SH-SY5Y (cell line): ENCODE data around the gene TYMS.

Experiments
- GATA2 ChIP-seq: IDR thresholded peaks from 2 replicates; pipeline ENCODE4 v1.6.1; 2011; ENCODE audit warnings: mild to moderate bottlenecking, low read depth, low read length
- GATA3 ChIP-seq: IDR thresholded peaks from 2 replicates; pipeline ENCODE4 v1.6.1; 2011; ENCODE audit warnings: low read depth, mild to moderate bottlenecking, low read length, moderate library complexity

The TYMS gene

GRCh38 chr18:657311-658000 lies at the start of gene TYMS:
TYMS (plus strand) TSS chr18:657653; CDS start chr18:657743, 90 bp downstream.
- TF ChIP-seq GATA2 = no peak
- no peak for TF ChIP-seq GATA3

GRCh38 chr18:607930-608329 lies 49.5 kb upstream of the TYMS start:
- TF ChIP-seq GATA2 = no peak
- TF ChIP-seq GATA3 = no peak

GRCh38 chr18:610214-610928 lies 47.1 kb upstream of the TYMS start:
- TF ChIP-seq GATA2 (no peak), GATA3 (no peak)

DNA sequence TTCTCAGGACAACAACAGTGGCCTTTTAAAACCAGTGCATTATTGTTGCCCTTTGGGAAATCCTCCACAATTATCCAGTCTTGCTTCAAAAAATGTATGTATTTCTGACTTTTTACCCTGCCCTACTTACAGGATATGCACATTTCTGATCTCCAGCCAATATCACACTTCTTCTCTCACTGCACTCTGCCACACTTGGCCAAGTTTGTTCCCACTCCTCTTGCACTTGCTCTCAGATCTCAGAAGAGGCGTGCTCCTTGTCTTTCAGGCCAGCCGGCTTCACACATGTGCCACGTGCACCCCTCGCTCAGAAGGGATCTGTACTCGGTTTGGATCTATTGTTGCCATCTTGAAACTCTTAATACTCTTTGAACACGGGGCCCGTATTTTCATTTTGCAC lies 45.3 kb upstream of the TYMS start:
- TF ChIP-seq GATA3 = no peak
- TF ChIP-seq GATA2 = no peak

GRCh38 chr18:614193-614592 lies 43.3 kb upstream of the TYMS start:
- TF ChIP-seq GATA2 = no peak
- TF ChIP-seq GATA3 = no peak

DNA sequence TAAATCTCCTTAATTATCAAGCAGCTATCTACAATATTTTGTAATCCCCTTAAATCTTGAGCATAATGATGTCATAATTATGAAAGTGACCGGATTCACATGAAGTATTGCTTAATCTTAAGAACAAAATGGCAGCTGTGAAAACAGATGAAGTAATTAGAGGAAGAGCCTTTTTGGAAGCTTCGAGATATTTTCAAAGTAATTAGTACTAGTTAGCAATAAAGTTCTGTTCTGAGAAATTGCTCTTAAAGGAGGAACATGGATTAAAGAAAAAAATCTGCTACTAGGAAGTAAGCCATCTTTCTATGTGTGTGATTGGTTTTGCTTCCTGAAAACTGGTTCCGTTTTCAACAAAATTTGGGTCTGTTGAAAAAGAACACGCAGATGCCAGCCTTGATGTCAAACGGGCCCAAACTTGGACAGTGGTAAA lies 42.3 kb upstream of the TYMS start:
- no peak for TF ChIP-seq GATA2
- TF ChIP-seq GATA3 = no peak

DNA sequence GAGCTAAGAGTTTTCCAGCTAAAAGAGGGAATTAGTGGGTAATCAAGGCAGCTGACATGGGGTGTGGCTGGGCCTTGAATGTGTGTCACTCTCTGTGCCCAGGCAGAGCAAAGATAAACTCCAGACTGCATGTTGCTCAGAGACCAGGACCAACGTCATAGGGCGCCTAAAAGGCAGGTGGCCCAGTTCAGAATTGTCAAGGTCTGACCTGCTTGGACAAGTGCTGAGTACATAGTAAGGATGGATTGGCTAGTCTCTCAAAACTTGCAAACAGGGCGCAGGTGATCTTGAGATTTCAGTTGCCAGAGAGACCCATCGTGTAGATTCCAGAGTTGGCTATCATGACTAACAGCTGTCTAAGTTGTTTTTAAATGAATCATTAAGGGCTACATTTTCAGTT lies 41.7 kb upstream of the TYMS start:
- TF ChIP-seq GATA2 = no peak
- no peak for TF ChIP-seq GATA3

GRCh38 chr18:616380-616995 lies 41.0 kb upstream of the TYMS start:
- TF ChIP-seq GATA3 (no peak), GATA2 (no peak)

DNA sequence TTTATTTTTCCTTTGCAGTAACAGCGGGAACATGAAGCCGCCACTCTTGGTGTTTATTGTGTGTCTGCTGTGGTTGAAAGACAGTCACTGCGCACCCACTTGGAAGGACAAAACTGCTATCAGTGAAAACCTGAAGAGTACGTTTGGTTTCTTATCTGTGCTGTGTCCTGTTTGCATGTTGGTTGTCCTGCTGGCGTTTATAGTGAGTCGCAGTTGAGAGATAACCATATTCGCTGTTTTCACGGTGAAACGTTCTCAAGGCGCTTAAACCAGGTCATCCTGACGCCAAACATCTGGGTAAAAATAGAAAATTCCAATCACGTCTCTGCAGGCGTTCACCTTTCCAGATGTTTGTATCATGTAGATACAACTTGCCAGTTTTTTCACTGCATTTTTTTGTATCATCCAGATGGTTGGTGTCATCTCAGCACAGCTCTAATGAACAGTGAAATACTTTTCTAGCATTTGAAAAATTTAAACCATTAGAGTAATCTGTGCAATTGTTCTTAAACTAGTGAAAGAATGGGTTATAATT lies 39.4 kb upstream of the TYMS start:
- TF ChIP-seq GATA3 (no peak), GATA2 (no peak)

DNA sequence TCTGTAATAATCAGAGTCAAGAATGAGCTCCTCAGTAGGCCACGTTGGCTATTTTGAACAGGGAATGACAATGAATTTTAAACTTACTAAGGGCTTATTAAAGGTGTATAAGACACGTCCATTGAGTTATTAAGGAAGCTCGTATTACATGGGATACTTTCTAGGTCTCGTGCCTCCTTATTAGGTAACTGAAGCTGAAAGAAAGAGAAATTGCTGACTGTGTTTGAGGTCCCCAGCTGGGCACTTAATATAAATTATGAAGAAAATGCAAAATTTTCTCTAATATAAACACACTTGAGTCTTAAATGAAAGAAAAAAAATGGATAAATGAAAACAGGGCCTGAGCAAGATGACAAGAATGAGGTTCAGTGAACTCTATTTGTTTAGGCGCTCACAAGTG lies 38.8 kb upstream of the TYMS start:
- TF ChIP-seq GATA2 (no peak), GATA3 (no peak)

GRCh38 chr18:621291-622043 lies 36.0 kb upstream of the TYMS start:
- TF ChIP-seq GATA2 = no peak
- no peak for TF ChIP-seq GATA3

- no peak for TF ChIP-seq GATA3
- no peak for TF ChIP-seq GATA2
Measured at GRCh38 chr18:622289-622688, 35.2 kb upstream of the TYMS start.

DNA sequence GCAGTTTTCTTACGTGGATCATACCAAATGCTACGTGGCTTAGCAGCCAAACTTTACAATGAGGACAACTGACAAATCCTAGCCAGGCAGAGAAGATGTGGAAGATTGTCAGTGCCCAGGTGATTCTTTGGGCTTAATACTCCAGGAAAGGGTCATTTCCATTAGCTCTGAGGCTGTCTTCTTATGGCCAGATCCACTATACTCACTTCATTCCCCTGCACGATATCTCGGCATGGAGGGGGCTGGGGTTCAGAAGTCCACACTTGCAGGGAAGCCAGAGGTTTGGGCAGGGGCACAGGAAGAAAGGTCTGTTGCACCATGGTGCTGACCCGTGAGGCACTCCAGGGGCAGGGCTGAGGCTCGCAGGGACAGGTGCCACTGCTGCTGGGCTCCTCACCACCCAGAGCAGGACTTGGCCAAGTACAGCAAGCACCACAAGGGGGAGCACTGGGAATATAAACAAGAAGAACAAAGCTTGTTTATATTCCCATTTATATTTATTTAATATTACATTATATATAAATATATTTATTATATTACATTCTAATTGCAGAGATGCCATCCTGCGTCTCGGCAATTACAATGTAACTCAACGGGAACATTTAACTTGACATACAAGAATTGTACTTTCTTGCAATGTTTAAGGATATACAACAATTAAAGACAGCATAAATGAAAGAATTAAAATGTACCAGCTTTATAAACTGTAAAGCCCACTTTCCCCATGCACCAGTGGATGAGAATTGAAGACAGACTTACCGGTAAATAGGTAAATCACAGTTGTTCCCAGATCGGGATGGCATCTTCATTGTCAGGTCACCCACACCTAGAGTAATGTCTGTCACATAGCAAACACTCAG lies 33.5 kb upstream of the TYMS start:
- TF ChIP-seq GATA3 (no peak), GATA2 (no peak)

DNA sequence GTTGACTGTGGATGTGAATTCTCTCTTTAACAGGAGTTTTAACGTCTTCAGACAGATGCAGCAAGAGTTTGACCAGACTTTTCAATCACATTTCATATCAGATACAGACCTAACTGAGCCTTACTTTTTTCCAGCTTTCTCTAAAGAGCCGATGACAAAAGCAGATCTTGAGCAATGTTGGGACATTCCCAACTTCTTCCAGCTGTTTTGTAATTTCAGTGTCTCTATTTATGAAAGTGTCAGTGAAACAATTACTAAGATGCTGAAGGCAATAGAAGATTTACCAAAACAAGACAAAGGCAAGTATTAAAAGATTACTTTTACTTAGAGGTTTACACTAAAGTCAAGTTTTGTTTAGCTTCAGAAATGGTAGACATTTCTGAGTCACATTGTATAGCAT lies 30.2 kb upstream of the TYMS start:
- TF ChIP-seq GATA2 = no peak
- no peak for TF ChIP-seq GATA3
